ENCODE measurements around the gene SF3A1.
A peak's percentile ranks its signal among the peaks of the same experiment; 100 is the strongest.

Gene SF3A1

GRCh38 chr22:30304495-30305244, 52.0 kb downstream of the SF3A1 start:
- H3K27ac ChIP-seq (replicated peaks): peak overlapping the region; percentile 77
- no peak overlapping the region for H3K4me3 ChIP-seq (replicated peaks; ENCODE audit: insufficient read depth, low read length)
- TF ChIP-seq CTCF (IDR thresholded peaks at IDR 0.05; ENCODE audit: insufficient read depth, low read length) (no peak), SPI1 (IDR thresholded peaks at IDR 0.05; ENCODE audit: borderline replicate concordance, low read depth) (no peak), GABPA (IDR thresholded peaks at IDR 0.05; ENCODE audit: low read depth) (no peak), REST (IDR thresholded peaks at IDR 0.05; ENCODE audit: insufficient replicate concordance, low read depth) (no peak), POLR2AphosphoS5 (IDR thresholded peaks at IDR 0.05; ENCODE audit: low read depth) (no peak)
- H3K27me3 ChIP-seq (ENCODE audit: insufficient read depth, poor library complexity, severe bottlenecking): no peaks in the 10 kb centered on the region
- DNase-seq (ENCODE audit: low read depth in 1 of 2, low spot score in 1 of 2): peak in 1 of 2 experiments; percentile 63

- no peak for DNase-seq (ENCODE audit: low read depth in 1 of 2, low spot score in 1 of 2)
- Histone ChIP-seq H3K4me3 (replicated peaks; ENCODE audit: insufficient read depth, low read length) (no peak overlapping the region), H3K27me3 (ENCODE audit: insufficient read depth, poor library complexity, severe bottlenecking) (no peaks in the 10 kb centered on the region), H3K27ac (replicated peaks) (peak overlapping the region; percentile 50)
- TF ChIP-seq POLR2AphosphoS5 (IDR thresholded peaks at IDR 0.05; ENCODE audit: low read depth) (no peak), GABPA (IDR thresholded peaks at IDR 0.05; ENCODE audit: low read depth) (no peak), REST (IDR thresholded peaks at IDR 0.05; ENCODE audit: insufficient replicate concordance, low read depth) (no peak), CTCF (IDR thresholded peaks at IDR 0.05; ENCODE audit: insufficient read depth, low read length) (no peak), SPI1 (IDR thresholded peaks at IDR 0.05; ENCODE audit: borderline replicate concordance, low read depth) (no peak)
Measured at GRCh38 chr22:30302810-30303138, 53.9 kb downstream of the SF3A1 start.

GRCh38 chr22:30301995-30302809, 54.5 kb downstream of the SF3A1 start:
- TF ChIP-seq CTCF (IDR thresholded peaks at IDR 0.05; ENCODE audit: insufficient read depth, low read length) (no peak), GABPA (IDR thresholded peaks at IDR 0.05; ENCODE audit: low read depth) (no peak), REST (IDR thresholded peaks at IDR 0.05; ENCODE audit: insufficient replicate concordance, low read depth) (no peak), SPI1 (IDR thresholded peaks at IDR 0.05; ENCODE audit: borderline replicate concordance, low read depth) (peak; percentile 99), POLR2AphosphoS5 (IDR thresholded peaks at IDR 0.05; ENCODE audit: low read depth) (0 out of 2 replicates have a peak, but pooled peaks have one; percentile 62)
- H3K4me3 ChIP-seq (replicated peaks; ENCODE audit: insufficient read depth, low read length): no peak overlapping the region
- H3K27me3 ChIP-seq (ENCODE audit: insufficient read depth, poor library complexity, severe bottlenecking): no peaks in the 10 kb centered on the region
- peak overlapping the region; percentile 50 for H3K27ac ChIP-seq (replicated peaks)
- DNase-seq (ENCODE audit: low read depth in 1 of 2, low spot score in 1 of 2): peak; percentile 70 to 92

Data from HL-60 (cell line).